Measurements from ENCODE around the gene MEPCE. TPM values are rescaled to one million over a fixed set of nuclear protein-coding genes. Genes with fewer than 3 reads are reported as not detected.

MEPCE gene
- total and polyA plus RNA-seq, 9 of the 15 experiments (the other 6 are each of a cell fraction or from before 2014, with no cell fraction given): 10.9 to 76.3 (median 44.1) TPM

GRCh38 chr7:100384628-100385294 is 44.9 kb upstream of the MEPCE start:
- POLR2A ChIA-PET: interaction anchor here (0.6 to 1.3 kb wide), 3 partner anchors 9 to 98 kb away, joined by 3 to 4 read pairs (median 3); no protein-coding TSS in a partner anchor
- DNase-seq (ENCODE audit: extremely low read depth in 1 of 4, low spot score in 3 of 4): no peak
- no peaks in the 10 kb centered on the region for H4K20me1 ChIP-seq (replicated peaks; ENCODE audit: control insufficient read depth, insufficient read depth, low read length)
- intact Hi-C loops (cut with micrococcal nuclease) (no loop called here), in situ Hi-C loops (cut with MboI) (no loop called here)
- H3K4me2 ChIP-seq (ENCODE audit: insufficient read depth, low read length): no peak overlapping the region
- no TSS peak for BruUV-seq (replicated peaks)
- H3K4me3 ChIP-seq: no peak overlapping the region
- no peaks in the 10 kb centered on the region for H3K79me2 ChIP-seq (ENCODE audit: control insufficient read depth, insufficient read depth, low read length)
- FAIRE-seq: no peak
- H3K4me1 ChIP-seq (replicated peaks in 1 of 2; ENCODE audit: control insufficient read depth in 2 of 2, insufficient read depth in 2 of 2, low read length in 2 of 2): peaks cover under 1 to 8% of the 10 kb centered on the region in 2 experiments; a peak in 3 of 5 replicates
- no peak overlapping the region for H3K27ac ChIP-seq (ENCODE audit: extremely low read depth, low read depth, low read length)
- no peak for ATAC-seq
- H3K27me3 ChIP-seq (ENCODE audit: control insufficient read depth in 2 of 2, insufficient read depth in 2 of 2, low read length in 2 of 2): peaks cover 0 to 7% of the 10 kb centered on the region in 2 experiments; a peak in 2 of 5 replicates
- peak overlapping the region; percentile 25; the same call in 1 of the 2 replicates for H2AFZ ChIP-seq (ENCODE audit: low read depth, low read length)
- peak; percentile 38; the same call in 1 of the 2 replicates for TF ChIP-seq C11orf30 (IDR thresholded peaks at IDR 0.05; ENCODE audit: low read depth)
- peak; percentile 26; the same call in 1 of the 2 replicates for TF ChIP-seq ATF7 (IDR thresholded peaks at IDR 0.05)
- peak; percentile 62; the same call in 1 of the 2 replicates for TF ChIP-seq ZNF316 (IDR thresholded peaks at IDR 0.05)
- TF ChIP-seq ATF3 (IDR thresholded peaks at IDR 0.05): peak; percentile 10; the same call in 1 of the 2 replicates
- TF ChIP-seq ATF3 (CRISPR knock-in tag; conservative IDR thresholded peaks at IDR 0.05): no peak
- TF ChIP-seq ZNF232 (CRISPR knock-in tag; IDR thresholded peaks at IDR 0.05): no peak
- TF ChIP-seq MECOM (CRISPR knock-in tag; IDR thresholded peaks at IDR 0.05): no peak
- no peaks in the 10 kb centered on the region for H3K9me1 ChIP-seq (ENCODE audit: control insufficient read depth, insufficient read depth, low read length)
- CTCF ChIA-PET (ENCODE audit: low intra/inter-chr PET ratio): no interaction called here
- WGBS (ENCODE audit: insufficient coverage, low coverage, missing lambda C conversion rate): 35% methylated on average over 6 of the region's 6 CpGs
- H3K9me3 ChIP-seq (replicated peaks; ENCODE audit: control insufficient read depth, insufficient read depth, low read depth, low read length): no peaks in the 10 kb centered on the region
- no peaks in the 10 kb centered on the region for H3K36me3 ChIP-seq (ENCODE audit: control insufficient read depth, insufficient read depth, low read length)
- no peak overlapping the region for H3K9ac ChIP-seq (ENCODE audit: insufficient read depth in 1 of 2, low read depth in 2 of 2, low read length in 2 of 2)
